ENCODE results near the gene ELL2.

DNA sequence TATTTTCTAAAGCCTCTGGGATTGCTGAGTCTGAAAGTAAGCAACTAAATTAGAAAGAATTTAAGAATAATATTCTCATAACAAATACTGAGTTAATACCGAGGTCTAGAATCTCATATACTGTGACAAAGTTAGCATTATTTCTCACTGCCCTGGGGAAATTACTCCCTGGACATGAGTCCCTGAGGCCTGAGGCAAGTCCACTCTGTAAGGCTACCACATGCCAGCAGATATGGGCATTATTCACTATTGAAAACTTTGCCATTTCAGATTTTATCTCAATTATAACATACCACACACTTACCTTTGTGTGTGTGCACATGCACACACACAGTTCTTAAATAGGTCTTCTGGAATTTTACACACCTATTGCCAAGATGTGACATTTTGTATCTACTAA is 22.9 kb downstream of the ELL2 start:
- TF ChIP-seq, protein P1, sequence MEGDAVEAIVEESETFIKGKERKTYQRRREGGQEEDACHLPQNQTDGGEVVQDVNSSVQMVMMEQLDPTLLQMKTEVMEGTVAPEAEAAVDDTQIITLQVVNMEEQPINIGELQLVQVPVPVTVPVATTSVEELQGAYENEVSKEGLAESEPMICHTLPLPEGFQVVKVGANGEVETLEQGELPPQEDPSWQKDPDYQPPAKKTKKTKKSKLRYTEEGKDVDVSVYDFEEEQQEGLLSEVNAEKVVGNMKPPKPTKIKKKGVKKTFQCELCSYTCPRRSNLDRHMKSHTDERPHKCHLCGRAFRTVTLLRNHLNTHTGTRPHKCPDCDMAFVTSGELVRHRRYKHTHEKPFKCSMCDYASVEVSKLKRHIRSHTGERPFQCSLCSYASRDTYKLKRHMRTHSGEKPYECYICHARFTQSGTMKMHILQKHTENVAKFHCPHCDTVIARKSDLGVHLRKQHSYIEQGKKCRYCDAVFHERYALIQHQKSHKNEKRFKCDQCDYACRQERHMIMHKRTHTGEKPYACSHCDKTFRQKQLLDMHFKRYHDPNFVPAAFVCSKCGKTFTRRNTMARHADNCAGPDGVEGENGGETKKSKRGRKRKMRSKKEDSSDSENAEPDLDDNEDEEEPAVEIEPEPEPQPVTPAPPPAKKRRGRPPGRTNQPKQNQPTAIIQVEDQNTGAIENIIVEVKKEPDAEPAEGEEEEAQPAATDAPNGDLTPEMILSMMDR (IDR thresholded peaks at IDR 0.05): no peak
- no peak for TF ChIP-seq EZH2phosphoT487 (IDR thresholded peaks at IDR 0.05)

All from neural progenitor cell (in vitro differentiated cells).